HepG2 (cell line): Measurements from ENCODE around the gene FAM167B. TPM values are rescaled to one million over a fixed set of nuclear protein-coding genes. Genes with fewer than 3 reads are reported as not detected.
A peak's percentile ranks its signal among the peaks of the same experiment; 100 is the strongest.

ENCODE experiments used
- ATAC-seq: fragments of 200-7000 bp; cut with Tn5 transposase; 3 replicates; pipeline ENCODE4 v1.9.1; 2020; ENCODE audit warnings: mild to moderate bottlenecking, moderate library complexity
- BruUV-seq: library from RNA; stranded (reverse); fragments of 400-500 nt; replicated peaks from 2 replicates; lab custom pipeline; 2021; lab: Mats Ljungman, UMichigan
- CTCF ChIA-PET: fragments of 300-600 bp; formaldehyde crosslinking; extraction: SDS; loops from one replicate; lab custom pipeline; 2021; ENCODE audit warnings: low total read pairs, inconsistent platforms, low intra/inter-chr PET ratio; lab: Yijun Ruan, JAX
- POLR2A ChIA-PET: fragments of 350-600 bp; sonication (Branson Sonifier 250); formaldehyde crosslinking; loops from one replicate; lab custom pipeline; 2020; ENCODE audit warnings: antibody characterized with exemption, inconsistent platforms; lab: Yijun Ruan, JAX
- DNase-seq: peaks from one replicate; pipeline ENCODE4 v3.0.0-alpha.2; 2015; ENCODE audit warnings: low spot score
- FAIRE-seq: peaks from 3 replicates; lab custom pipeline; 2011; peaks lifted over from hg19 to GRCh38; lab: Jason Lieb, UNC
- H2AFZ ChIP-seq: one replicate; pipeline ENCODE4 v1.6.1; 2011; ENCODE audit warnings: low read length, inconsistent platforms
- H3K27ac ChIP-seq: fragments of 300-600 bp; 3 replicates; pipeline ENCODE4 v1.8.0; 2011; ENCODE audit warnings: mixed run types, mild to moderate bottlenecking, mixed read lengths, low read length, inconsistent platforms; ENCODE audit not compliant: insufficient read depth; ENCODE audit errors: extremely low read length
- H3K27me3 ChIP-seq, 2 experiments: fragments of 200-600 bp in 1 of 2; 2 replicates in 1 of 2; 3 replicates in 1 of 2; pipeline versions ENCODE4 v1.6.0 to v1.8.0; 2011; ENCODE audit warnings: low read length in 2 of 2, mild to moderate bottlenecking in 2 of 2, moderate library complexity in 2 of 2, inconsistent platforms in 1 of 2; ENCODE audit not compliant: insufficient read depth in 2 of 2, control insufficient read depth in 1 of 2
- H3K36me3 ChIP-seq, 2 experiments: fragments of 200-600 bp in 1 of 2; replicated peaks in 1 of 2; 2 replicates in 1 of 2; 3 replicates in 1 of 2; pipeline versions ENCODE4 v1.5.1 to v1.8.0; 2011; ENCODE audit warnings: low read length in 2 of 2, inconsistent platforms in 1 of 2; ENCODE audit not compliant: insufficient read depth in 2 of 2, control insufficient read depth in 1 of 2
- H3K4me1 ChIP-seq: 2 replicates; pipeline ENCODE4 v1.5.1; 2012; ENCODE audit warnings: low read length, inconsistent platforms; ENCODE audit not compliant: insufficient read depth
- H3K4me2 ChIP-seq: 2 replicates; pipeline ENCODE4 v1.6.0; 2011; ENCODE audit warnings: low read depth, low read length, inconsistent platforms
- H3K4me3 ChIP-seq, 3 experiments: fragments of 200-600 bp in 1 of 3; sonication (generic), shearing (Covaris generic) in 1 of 3; replicated peaks in 1 of 3; 2 replicates each; pipeline ENCODE4 v1.5.1; 2011 to 2016; ENCODE audit warnings: low read length in 3 of 3, inconsistent platforms in 2 of 3, low read depth in 2 of 3, mild to moderate bottlenecking in 2 of 3, control low read depth in 1 of 3, mixed read lengths in 1 of 3; ENCODE audit not compliant: insufficient read depth in 1 of 3
- H3K79me2 ChIP-seq: one replicate; pipeline ENCODE4 v1.6.1; 2011; ENCODE audit warnings: low read length, inconsistent platforms; ENCODE audit not compliant: insufficient read depth
- H3K9ac ChIP-seq: 2 replicates; pipeline ENCODE4 v1.6.0; 2011; ENCODE audit warnings: mild to moderate bottlenecking, low read depth, low read length, inconsistent platforms; ENCODE audit not compliant: insufficient read depth
- H3K9me3 ChIP-seq: 2 replicates; pipeline ENCODE4 v1.5.1; 2012; ENCODE audit warnings: mild to moderate bottlenecking, low read length
- H4K20me1 ChIP-seq: 2 replicates; pipeline ENCODE4 v1.6.0; 2011; ENCODE audit warnings: inconsistent platforms, mild to moderate bottlenecking, low read length, moderate library complexity; ENCODE audit not compliant: insufficient read depth
- ELF1 ChIP-seq: sonication (generic); formaldehyde crosslinking; IDR thresholded peaks from 2 replicates; pipeline ENCODE4 v1.4.0; 2020; ENCODE audit warnings: missing genetic modification reagents
- MTF1 ChIP-seq: sonication (generic); formaldehyde crosslinking; IDR thresholded peaks from 2 replicates; pipeline ENCODE4 v1.5.0; 2020; ENCODE audit warnings: missing genetic modification reagents
- POLR2G ChIP-seq: fragments of 200-400 bp; formaldehyde crosslinking; IDR thresholded peaks from 2 replicates; pipeline ENCODE4 v1.6.1; 2018; ENCODE audit warnings: mild to moderate bottlenecking, low read depth, low read length, moderate library complexity
- RFX1 ChIP-seq: fragments of 450-650 bp; IDR thresholded peaks from 2 replicates; pipeline ENCODE4 v1.6.1; 2017
- SP4 ChIP-seq: sonication (generic); formaldehyde crosslinking; IDR thresholded peaks from 2 replicates; pipeline ENCODE4 v1.8.1; 2023; ENCODE audit warnings: mild to moderate bottlenecking, missing genetic modification reagents
- YY1 ChIP-seq: IDR thresholded peaks from 2 replicates; pipeline ENCODE4 v1.6.1; 2011; ENCODE audit warnings: low read length, low read depth, moderate library complexity, mild to moderate bottlenecking; ENCODE audit not compliant: insufficient read depth, insufficient replicate concordance
- ZFX ChIP-seq: sonication (generic); formaldehyde crosslinking; IDR thresholded peaks from 2 replicates; pipeline ENCODE4 v1.4.0; 2020; ENCODE audit warnings: mild to moderate bottlenecking, low read depth, missing genetic modification reagents, moderate library complexity
- ZFY ChIP-seq: sonication (generic); formaldehyde crosslinking; IDR thresholded peaks from 2 replicates; pipeline ENCODE4 v1.4.0; 2020; ENCODE audit warnings: missing genetic modification reagents
- ZNF605 ChIP-seq: sonication (generic); formaldehyde crosslinking; IDR thresholded peaks from 2 replicates; pipeline ENCODE4 v1.8.0; 2022; ENCODE audit warnings: mild to moderate bottlenecking, missing genetic modification reagents
- WGBS: methylation state at CpG from one replicate; pipeline ENCODE4 v1.1.6; 2017; ENCODE audit warnings: low lambda C conversion rate; 5-methylcytosine and 5-hydroxymethylcytosine counted together
- in situ Hi-C: cut with HindIII; loops from 2 replicates; pipeline ENCODE4 v1.10.0; 2017; ENCODE audit warnings: low pct_unique_long_range_greater_than_20kb; ENCODE audit not compliant: extremely low pct_ligation_motif_present
- intact Hi-C: fragments of 100-400 bp; cut with micrococcal nuclease; formaldehyde crosslinking; loops from one replicate; pipeline ENCODE4 v1.10.0; 2022; ENCODE audit not compliant: unreplicated experiment
- polyA plus RNA-seq, 8 experiments: library from polyadenylated mRNA; depleted of rRNA in 3 of 8; stranded (reverse) in 7 of 8; unstranded in 1 of 8; fragments of >200 nt; fragmentation: Illumina TruSeq in 4 of 8; extraction: Trizol in 4 of 8; gene quantifications; 2 replicates each; pipeline versions ENCODE4 v1.2.1 to v1.2.3, GENCODE V29; 2011 to 2016; ENCODE audit warnings: low read depth in 4 of 8, missing spikeins in 1 of 8, mixed read lengths in 1 of 8; ENCODE audit not compliant: insufficient read depth in 1 of 8
- total RNA-seq, 5 experiments: library from RNA; depleted of rRNA; stranded (reverse); fragments of >200 nt; fragmentation: Illumina TruSeq; extraction: Trizol; gene quantifications; 2 replicates each; pipeline ENCODE4 v1.2.3, GENCODE V29; 2016; ENCODE audit warnings: low read depth in 1 of 5
- TF ChIP-seq, protein P1 (sequence below): sonication (generic); formaldehyde crosslinking; IDR thresholded peaks from 2 replicates; pipeline ENCODE4 v1.5.0; 2020; ENCODE audit warnings: mild to moderate bottlenecking, missing genetic modification reagents, moderate library complexity
- TF ChIP-seq, protein P2 (sequence below): sonication (generic); formaldehyde crosslinking; IDR thresholded peaks from 2 replicates; pipeline ENCODE4 v1.5.1; 2020; ENCODE audit warnings: missing genetic modification reagents, mild to moderate bottlenecking, borderline replicate concordance
- TF ChIP-seq, protein P3 (sequence below): IDR thresholded peaks from 2 replicates; pipeline ENCODE4 v1.6.1; 2016; ENCODE audit warnings: mild to moderate bottlenecking, missing biosample characterization, missing genetic modification reagents

Gene FAM167B
- total and polyA plus RNA-seq, 2 of the 13 experiments (the other 11 are each of a cell fraction or from before 2014, with no cell fraction given), result 0.15 to 0.70 TPM

DNA sequence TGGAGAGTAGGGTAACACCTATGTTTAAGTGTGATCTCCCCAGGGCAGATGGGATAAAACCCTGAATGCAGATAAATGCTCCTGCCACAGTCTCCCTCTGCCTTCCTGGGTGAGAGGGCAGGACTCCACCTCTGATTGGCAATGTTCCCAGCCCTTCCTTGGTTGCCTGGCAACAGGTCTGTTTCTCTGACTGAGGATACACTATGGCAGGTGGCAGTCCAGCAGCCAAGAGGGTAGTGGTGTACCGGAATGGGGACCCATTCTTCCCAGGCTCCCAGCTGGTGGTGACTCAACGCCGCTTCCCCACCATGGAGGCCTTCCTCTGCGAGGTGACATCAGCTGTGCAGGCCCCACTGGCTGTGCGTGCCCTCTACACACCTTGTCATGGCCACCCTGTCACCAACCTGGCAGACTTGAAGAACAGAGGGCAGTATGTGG is 38.1 kb upstream of the FAM167B start, which contains the start of gene DCDC2B:
TSS of gene DCDC2B (plus strand) at position 199 of the 438 bp plus-strand sequence. CDS start at position 204, 5 bp downstream.
- H3K27me3 ChIP-seq, result no peaks in the 10 kb centered on the region
- H3K9ac ChIP-seq, result no peak within 1 kb of the TSS
- no peaks in the 10 kb centered on the region; a peak in 1 of 5 replicates for H3K36me3 ChIP-seq
- H3K9me3 ChIP-seq, result no peaks in the 10 kb centered on the region
- no peaks in the 10 kb centered on the region for H4K20me1 ChIP-seq
- TF ChIP-seq RFX1 (0 out of 2 replicates have a peak, but pooled peaks have one; percentile 17), POLR2G (peak; percentile 19; the same call in 1 of the 2 replicates), ELF1 (CRISPR knock-in tag) (no peak)
- H3K79me2 ChIP-seq, result no peaks in the 10 kb centered on the region
- no peak for FAIRE-seq
- H3K4me3 ChIP-seq, result no peak within 1 kb of the TSS
- in situ Hi-C loops, result no loop called here
- POLR2A ChIA-PET, result no interaction called here
- H3K27ac ChIP-seq, result no peak within 1 kb of the TSS
- BruUV-seq, result no TSS peak
- H2AFZ ChIP-seq, result no peak within 1 kb of the TSS
- intact Hi-C loops, result no loop called here
- H3K4me1 ChIP-seq, result peaks cover 9% of the 10 kb centered on the region
- peak; percentile 24 for DNase-seq
- WGBS, result no CpG with 5 or more reads among the region's 5 CpGs
- no peak within 1 kb of the TSS for H3K4me2 ChIP-seq
- CTCF ChIA-PET, result no interaction called here
- ATAC-seq, result no peak

DNA sequence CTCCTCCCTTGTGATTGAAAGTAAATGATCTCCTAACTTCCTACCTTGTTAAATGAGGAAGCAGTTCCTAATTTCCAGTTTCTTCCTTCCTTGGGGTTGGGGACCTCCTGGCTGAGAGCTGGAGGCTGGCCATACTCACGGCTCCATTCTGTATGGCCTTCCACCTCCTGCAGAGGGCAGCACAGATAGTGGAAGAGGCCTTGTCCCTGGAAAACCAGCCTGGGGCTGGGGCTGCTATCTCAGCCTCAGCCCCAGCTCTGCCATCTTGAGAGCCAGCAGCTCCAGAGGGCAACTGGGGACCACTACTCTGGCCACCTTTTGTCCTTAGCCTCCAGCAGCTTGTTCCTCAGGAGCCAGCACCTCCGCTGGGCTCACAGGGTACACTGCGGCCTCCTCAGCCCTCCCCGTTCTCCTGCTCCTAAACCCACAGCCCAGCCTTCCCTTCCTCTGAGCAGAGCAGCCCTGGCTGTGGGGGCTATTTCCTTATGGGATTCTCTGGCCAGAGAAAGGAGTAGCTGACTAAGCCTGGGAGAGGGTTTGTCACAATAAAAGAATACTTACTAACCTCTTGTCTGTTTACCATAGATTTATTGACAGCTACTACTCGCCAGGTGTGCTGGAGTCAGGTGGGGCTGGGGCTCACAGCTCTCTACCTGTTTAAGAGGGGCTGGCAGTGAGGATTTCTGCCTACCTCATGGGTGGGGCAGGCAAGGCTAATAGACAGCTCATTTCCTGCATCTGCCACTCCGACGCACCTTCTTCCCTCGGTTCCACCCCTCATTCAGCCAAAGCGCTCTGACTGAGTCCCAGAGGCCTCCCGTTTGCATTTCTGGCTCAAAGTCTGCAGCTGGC is 31.2 kb upstream of the FAM167B start:
- no peak overlapping the region for H2AFZ ChIP-seq
- H3K27ac ChIP-seq, result no peak overlapping the region
- peaks cover 16% of the 10 kb centered on the region for H3K4me1 ChIP-seq
- H3K27me3 ChIP-seq, result no peaks in the 10 kb centered on the region
- no peak overlapping the region for H3K4me3 ChIP-seq
- WGBS, result 82% methylated on average over 8 of the region's 10 CpGs
- H3K79me2 ChIP-seq, result peaks cover 2% of the 10 kb centered on the region
- H3K36me3 ChIP-seq, result peaks cover 11 to 30% of the 10 kb centered on the region in 2 experiments; a peak in 4 of 5 replicates
- ChIA-PET CTCF (interaction anchor here (0.7 to 2.0 kb wide), 6 partner anchors 32 to 198 kb away, joined by 3 to 11 read pairs (median 4); no protein-coding TSS in a partner anchor), POLR2A (interaction anchor here (0.8 to 2.6 kb wide), 13 partner anchors 10 to 178 kb away, joined by 3 to 22 read pairs (median 5); partner anchors contain the start of genes BSDC1, CCDC28B, FAM167B and HDAC1)
- ATAC-seq (peak; percentile 95), FAIRE-seq (peak; percentile 81), DNase-seq (peak; percentile 61)
- no peak overlapping the region for H3K4me2 ChIP-seq
- in situ Hi-C loops, result loop anchor here (10.0 kb wide), 1 partner anchor 199 kb away; no protein-coding TSS in a partner anchor
- BruUV-seq, result no TSS peak
- intact Hi-C loops, result loop anchor here (1.0 kb wide), 1 partner anchor 100 kb away; no protein-coding TSS in a partner anchor
- H3K9ac ChIP-seq, result no peak overlapping the region
- H4K20me1 ChIP-seq, result no peaks in the 10 kb centered on the region
- no peaks in the 10 kb centered on the region for H3K9me3 ChIP-seq
- 0 out of 2 replicates have a peak, but pooled peaks have one; percentile 18 for TF ChIP-seq ZFY (CRISPR knock-in tag)
- peak; percentile 47; the same call in 1 of the 2 replicates for TF ChIP-seq ZFX
- TF ChIP-seq ZNF605, result no peak
- TF ChIP-seq, protein P1, sequence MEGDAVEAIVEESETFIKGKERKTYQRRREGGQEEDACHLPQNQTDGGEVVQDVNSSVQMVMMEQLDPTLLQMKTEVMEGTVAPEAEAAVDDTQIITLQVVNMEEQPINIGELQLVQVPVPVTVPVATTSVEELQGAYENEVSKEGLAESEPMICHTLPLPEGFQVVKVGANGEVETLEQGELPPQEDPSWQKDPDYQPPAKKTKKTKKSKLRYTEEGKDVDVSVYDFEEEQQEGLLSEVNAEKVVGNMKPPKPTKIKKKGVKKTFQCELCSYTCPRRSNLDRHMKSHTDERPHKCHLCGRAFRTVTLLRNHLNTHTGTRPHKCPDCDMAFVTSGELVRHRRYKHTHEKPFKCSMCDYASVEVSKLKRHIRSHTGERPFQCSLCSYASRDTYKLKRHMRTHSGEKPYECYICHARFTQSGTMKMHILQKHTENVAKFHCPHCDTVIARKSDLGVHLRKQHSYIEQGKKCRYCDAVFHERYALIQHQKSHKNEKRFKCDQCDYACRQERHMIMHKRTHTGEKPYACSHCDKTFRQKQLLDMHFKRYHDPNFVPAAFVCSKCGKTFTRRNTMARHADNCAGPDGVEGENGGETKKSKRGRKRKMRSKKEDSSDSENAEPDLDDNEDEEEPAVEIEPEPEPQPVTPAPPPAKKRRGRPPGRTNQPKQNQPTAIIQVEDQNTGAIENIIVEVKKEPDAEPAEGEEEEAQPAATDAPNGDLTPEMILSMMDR, result peak; percentile 89
- peak; percentile 8 for TF ChIP-seq YY1
- no peak for TF ChIP-seq MTF1 (CRISPR knock-in tag)
- TF ChIP-seq SP4 (CRISPR knock-in tag), result no peak
- TF ChIP-seq, protein P2, sequence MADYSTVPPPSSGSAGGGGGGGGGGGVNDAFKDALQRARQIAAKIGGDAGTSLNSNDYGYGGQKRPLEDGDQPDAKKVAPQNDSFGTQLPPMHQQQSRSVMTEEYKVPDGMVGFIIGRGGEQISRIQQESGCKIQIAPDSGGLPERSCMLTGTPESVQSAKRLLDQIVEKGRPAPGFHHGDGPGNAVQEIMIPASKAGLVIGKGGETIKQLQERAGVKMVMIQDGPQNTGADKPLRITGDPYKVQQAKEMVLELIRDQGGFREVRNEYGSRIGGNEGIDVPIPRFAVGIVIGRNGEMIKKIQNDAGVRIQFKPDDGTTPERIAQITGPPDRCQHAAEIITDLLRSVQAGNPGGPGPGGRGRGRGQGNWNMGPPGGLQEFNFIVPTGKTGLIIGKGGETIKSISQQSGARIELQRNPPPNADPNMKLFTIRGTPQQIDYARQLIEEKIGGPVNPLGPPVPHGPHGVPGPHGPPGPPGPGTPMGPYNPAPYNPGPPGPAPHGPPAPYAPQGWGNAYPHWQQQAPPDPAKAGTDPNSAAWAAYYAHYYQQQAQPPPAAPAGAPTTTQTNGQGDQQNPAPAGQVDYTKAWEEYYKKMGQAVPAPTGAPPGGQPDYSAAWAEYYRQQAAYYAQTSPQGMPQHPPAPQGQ (CRISPR knock-in tag), result no peak
- TF ChIP-seq, protein P3, sequence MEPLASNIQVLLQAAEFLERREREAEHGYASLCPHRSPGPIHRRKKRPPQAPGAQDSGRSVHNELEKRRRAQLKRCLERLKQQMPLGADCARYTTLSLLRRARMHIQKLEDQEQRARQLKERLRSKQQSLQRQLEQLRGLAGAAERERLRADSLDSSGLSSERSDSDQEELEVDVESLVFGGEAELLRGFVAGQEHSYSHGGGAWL (CRISPR knock-in tag), result 0 out of 2 replicates have a peak, but pooled peaks have one; percentile 33
